Upper lobe of right lung (tissue), 1 donor: Measurements from ENCODE around the gene MAP3K2. TPM values are rescaled to one million over a fixed set of nuclear protein-coding genes. Genes with fewer than 3 reads are reported as not detected.

Experiments
- ATAC-seq: fragments of 200-7000 bp; cut with Tn5 transposase; one replicate; pipeline ENCODE4 v1.9.1; 2020; ENCODE audit warnings: mild to moderate bottlenecking, moderate library complexity
- DNase-seq: peaks from one replicate; pipeline ENCODE4 v3.0.0-alpha.2; 2020
- H3K27ac ChIP-seq: fragments of 200-600 bp; one replicate; pipeline ENCODE4 v1.8.0; 2022
- H3K27me3 ChIP-seq: fragments of 200-600 bp; one replicate; pipeline ENCODE4 v1.8.0; 2022; ENCODE audit warnings: mild to moderate bottlenecking
- H3K36me3 ChIP-seq: fragments of 200-600 bp; one replicate; pipeline ENCODE4 v1.8.0; 2022
- H3K4me1 ChIP-seq: fragments of 200-600 bp; one replicate; pipeline ENCODE4 v1.8.0; 2022
- H3K4me3 ChIP-seq: fragments of 200-600 bp; one replicate; pipeline ENCODE4 v1.8.0; 2022; ENCODE audit warnings: mild to moderate bottlenecking
- H3K9me3 ChIP-seq: fragments of 200-600 bp; one replicate; pipeline ENCODE4 v1.8.0; 2022
- CTCF ChIP-seq: fragments of 200-600 bp; IDR thresholded peaks from one replicate; pipeline ENCODE4 v1.8.0; 2022; ENCODE audit warnings: antibody characterized with exemption
- intact Hi-C: fragments of 100-400 bp; cut with DNase I; formaldehyde crosslinking; loops from one replicate; pipeline ENCODE4 v1.11.0; 2022
- total RNA-seq: library from RNA; stranded (reverse); fragmentation: NEBNext Ultra II Directional; extraction: Animal tissue kit (Norgen Biotek cat#: 25700); gene quantifications from one replicate; pipeline ENCODE4 v1.2.1, GENCODE V29; 2021
- donor health status: DM: no; HTN: yes; CAD: no; lungs with severe emphysema.

The MAP3K2 gene
- total RNA-seq, 1 donor from 2014 or later: 71.5 TPM

GRCh38 chr2:127361929-127362885 is 25.6 kb downstream of the MAP3K2 start:
- no peak for TF ChIP-seq CTCF
- Histone ChIP-seq H3K27ac (no peak overlapping the region), H3K36me3 (no peaks in the 10 kb centered on the region), H3K27me3 (no peaks in the 10 kb centered on the region), H3K9me3 (no peaks in the 10 kb centered on the region), H3K4me3 (no peak overlapping the region), H3K4me1 (peaks cover 18% of the 10 kb centered on the region)
- no peak for ATAC-seq
- intact Hi-C loops: no loop called here
- no peak for DNase-seq

- peaks cover 15% of the 10 kb centered on the region for H3K4me1 ChIP-seq
- intact Hi-C loops: no loop called here
Observed at GRCh38 chr2:127360242-127360641, 27.5 kb downstream of the MAP3K2 start.

GRCh38 chr2:127359520-127359919 is 28.3 kb downstream of the MAP3K2 start:
- no peak for TF ChIP-seq CTCF
- Histone ChIP-seq H3K4me3 (no peak overlapping the region), H3K36me3 (no peaks in the 10 kb centered on the region), H3K27ac (no peak overlapping the region), H3K27me3 (no peaks in the 10 kb centered on the region), H3K4me1 (peaks cover 14% of the 10 kb centered on the region), H3K9me3 (no peaks in the 10 kb centered on the region)
- no peak for DNase-seq
- no peak for ATAC-seq
- intact Hi-C loops: no loop called here

More at GRCh38 chr2:127360242-127360641, 27.5 kb downstream of the MAP3K2 start:
- Histone ChIP-seq H3K27me3 (no peaks in the 10 kb centered on the region), H3K4me3 (no peak overlapping the region), H3K9me3 (no peaks in the 10 kb centered on the region), H3K27ac (no peak overlapping the region), H3K36me3 (no peaks in the 10 kb centered on the region)
- DNase-seq (no peak), ATAC-seq (no peak)
- no peak for TF ChIP-seq CTCF

DNA sequence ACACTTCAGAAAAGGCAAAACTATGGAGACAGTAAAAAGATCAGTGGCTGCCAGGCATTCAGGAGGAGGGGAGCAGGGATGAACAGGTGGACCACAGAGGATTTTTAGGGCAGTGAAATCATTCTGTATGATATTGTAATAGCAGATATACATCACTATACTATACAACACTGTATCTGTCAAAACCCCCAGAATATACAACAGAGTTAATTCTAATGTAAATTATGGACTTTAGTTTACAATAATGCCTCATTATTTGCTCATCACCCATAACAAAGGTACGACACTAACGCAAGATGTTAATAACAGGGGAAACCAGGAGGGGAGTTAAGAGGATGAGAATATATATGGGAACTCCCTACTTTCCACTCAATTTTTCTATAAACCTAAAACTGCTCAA is 28.8 kb downstream of the MAP3K2 start:
- no peak for TF ChIP-seq CTCF
- ATAC-seq: no peak
- intact Hi-C loops: no loop called here

GRCh38 chr2:127358044-127358443 is 29.7 kb downstream of the MAP3K2 start:
- no peak for TF ChIP-seq CTCF
- H3K36me3 ChIP-seq: no peaks in the 10 kb centered on the region
- intact Hi-C loops: no loop called here
- no peak for DNase-seq
- no peak overlapping the region for H3K27ac ChIP-seq
- H3K4me3 ChIP-seq: no peak overlapping the region
- no peaks in the 10 kb centered on the region for H3K27me3 ChIP-seq
- no peaks in the 10 kb centered on the region for H3K9me3 ChIP-seq
- peaks cover 17% of the 10 kb centered on the region for H3K4me1 ChIP-seq
- no peak for ATAC-seq

More for the DNA sequence above, 28.8 kb downstream of the MAP3K2 start:
- Histone ChIP-seq H3K9me3 (no peaks in the 10 kb centered on the region), H3K36me3 (no peaks in the 10 kb centered on the region), H3K27ac (no peak overlapping the region), H3K27me3 (no peaks in the 10 kb centered on the region), H3K4me1 (peaks cover 18% of the 10 kb centered on the region), H3K4me3 (no peak overlapping the region)
- DNase-seq: no peak
